BLaER1 treated with 17β-estradiol and CSF1 and Interleukin-3, amounts not matched to agents 10 nM and 100 nM (cell line): ENCODE results near the gene ID1.
"Not testable (repeated sequence)": the region's sequence is repeated elsewhere in the genome, so short reads cannot be mapped to it uniquely, and the experiment has no call there.

Experiments used
- H3K27ac ChIP-seq, 11 experiments: shearing (Covaris generic); formaldehyde crosslinking; 2 replicates each; pipeline ENCODE4 v1.8.1; 2022
- H3K27me3 ChIP-seq, 11 experiments: shearing (Covaris generic); formaldehyde crosslinking; 2 replicates each; pipeline ENCODE4 v1.8.1; 2022
- H3K36me3 ChIP-seq, 11 experiments: shearing (Covaris generic); formaldehyde crosslinking; 2 replicates each; pipeline ENCODE4 v1.8.1; 2022
- H3K4me1 ChIP-seq, 10 experiments: shearing (Covaris generic); formaldehyde crosslinking; 2 replicates each; pipeline ENCODE4 v1.8.1; 2022
- H3K4me2 ChIP-seq, 11 experiments: shearing (Covaris generic); formaldehyde crosslinking; 2 replicates each; pipeline ENCODE4 v1.8.1; 2022
- H3K4me3 ChIP-seq, 10 experiments: shearing (Covaris generic); formaldehyde crosslinking; 2 replicates each; pipeline ENCODE4 v1.8.1; 2022
- H3K9ac ChIP-seq, 11 experiments: shearing (Covaris generic); formaldehyde crosslinking; 2 replicates each; pipeline ENCODE4 v1.8.1; 2022
- H3K9me3 ChIP-seq, 11 experiments: shearing (Covaris generic); formaldehyde crosslinking; replicated peaks in 1 of 11; 2 replicates each; pipeline ENCODE4 v1.8.1; 2022
- H4K20me1 ChIP-seq, 11 experiments: shearing (Covaris generic); formaldehyde crosslinking; 2 replicates each; pipeline ENCODE4 v1.8.1; 2022
- Cebpa-rat ChIP-seq, 11 experiments: shearing (Covaris generic); IDR thresholded peaks; 2 replicates each; pipeline ENCODE4 v1.8.1; 2022

Gene ID1

DNA sequence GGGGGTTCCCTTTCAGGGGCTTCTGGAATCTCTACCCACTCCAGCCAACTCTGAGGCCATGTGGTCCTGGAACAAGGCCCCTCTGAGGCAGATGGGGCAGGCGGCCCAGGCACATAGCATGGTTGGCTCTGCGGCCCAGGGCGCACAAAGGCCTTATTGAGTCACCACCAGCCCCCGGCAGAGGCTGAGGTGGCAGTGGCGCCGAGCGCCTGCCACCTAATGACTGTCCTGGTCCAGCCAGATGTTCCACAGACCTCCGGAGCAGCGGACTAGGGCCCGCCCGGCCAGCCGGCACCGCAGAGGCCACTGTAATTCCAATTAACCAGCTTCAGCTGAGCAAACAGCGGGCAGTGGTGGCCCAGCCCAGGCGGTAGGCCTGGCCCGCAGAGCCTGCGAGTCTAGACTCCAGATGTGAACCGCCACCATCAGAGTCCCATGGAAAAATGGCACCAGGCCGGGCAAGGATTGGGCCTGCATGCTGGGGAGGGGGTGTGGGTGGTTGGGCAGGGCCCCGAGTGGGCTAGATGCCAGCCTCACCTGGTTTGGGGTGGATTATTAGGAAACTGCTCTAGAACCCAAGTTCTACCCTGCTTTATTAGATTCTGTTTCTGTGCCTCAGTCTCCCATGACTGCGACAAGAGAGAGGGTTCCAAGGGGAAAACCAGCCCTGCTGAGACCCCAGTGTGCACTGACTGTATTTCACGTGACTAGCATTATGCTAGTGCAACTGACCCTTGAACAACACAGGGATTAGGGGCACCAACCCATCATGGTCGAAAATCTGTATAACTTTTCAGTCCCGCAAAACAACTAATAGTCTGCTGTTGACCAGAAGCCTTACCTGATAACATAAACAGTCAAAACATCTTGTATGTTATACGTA, 34.1 kb upstream of the ID1 start:
- peaks cover 33 to 87% (median 59%) of the 10 kb centered on the region in 10 experiments for H3K4me1 ChIP-seq
- H4K20me1 ChIP-seq = peaks cover 0 to 39% (median 24%) of the 10 kb centered on the region in 11 experiments; a peak in 18 of 22 replicates
- no peaks in the 10 kb centered on the region for H3K9me3 ChIP-seq
- H3K4me3 ChIP-seq = no peak overlapping the region
- H3K27me3 ChIP-seq = no peaks in the 10 kb centered on the region
- peak overlapping the region in 1 of 11 experiments; percentile 38; a peak in 2 of 22 replicates for H3K9ac ChIP-seq
- peaks cover 38 to 54% (median 49%) of the 10 kb centered on the region in 11 experiments for H3K36me3 ChIP-seq
- H3K4me2 ChIP-seq = peak overlapping the region in 4 of 11 experiments; percentile 21 to 94 (median 54); a peak in 6 of 22 replicates
- no peak for TF ChIP-seq Cebpa-rat (IDR thresholded peaks at IDR 0.05)
- H3K27ac ChIP-seq = peak overlapping the region in 7 of 11 experiments; percentile 45 to 98 (median 92); a peak in 12 of 22 replicates

DNA sequence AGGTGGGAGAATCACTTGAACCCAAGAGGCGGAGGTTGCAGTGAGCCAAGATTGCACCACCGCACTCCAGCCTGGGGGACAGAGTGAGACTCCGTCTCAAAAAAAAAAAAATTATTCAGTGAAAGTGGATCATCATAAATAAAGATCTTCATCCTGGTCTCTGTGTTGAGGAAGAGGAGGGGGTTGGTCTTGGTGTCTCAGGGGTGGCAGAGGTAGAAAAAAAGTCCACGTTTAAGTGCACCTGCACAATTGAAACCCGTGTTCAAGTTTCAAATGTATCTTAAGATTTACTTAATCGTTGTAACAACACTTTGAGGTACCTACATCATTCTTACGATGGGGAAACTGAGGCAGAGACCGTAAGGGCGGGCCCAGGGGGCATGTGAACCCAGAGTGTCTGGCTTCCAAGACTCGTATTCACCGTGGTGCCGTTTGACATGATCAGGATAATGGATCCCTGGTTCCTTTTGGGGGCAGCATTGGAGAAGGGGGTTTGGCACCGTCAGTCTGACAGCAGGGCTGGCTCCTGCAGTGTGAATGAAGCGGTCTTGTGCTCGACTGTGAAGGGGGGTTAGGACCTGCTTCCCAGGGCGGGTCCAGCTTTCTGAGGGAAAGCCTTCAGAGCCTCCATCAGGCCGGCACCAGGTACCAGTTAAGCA, 32.9 kb upstream of the ID1 start:
- H3K36me3 ChIP-seq = peaks cover 26 to 42% (median 38%) of the 10 kb centered on the region in 11 experiments
- H3K9me3 ChIP-seq = no peaks in the 10 kb centered on the region
- H3K9ac ChIP-seq = peak overlapping the region; percentile 83 to 93 (median 89)
- H3K27ac ChIP-seq = peak overlapping the region; percentile 84 to 98 (median 92)
- peak overlapping the region; percentile 52 to 76 (median 64) for H3K4me3 ChIP-seq
- H3K4me2 ChIP-seq = peak overlapping the region; percentile 78 to 97 (median 93)
- H4K20me1 ChIP-seq = peaks cover 0 to 27% (median 16%) of the 10 kb centered on the region in 11 experiments; a peak in 16 of 22 replicates
- TF ChIP-seq Cebpa-rat (IDR thresholded peaks at IDR 0.05) = no peak
- peaks cover 29 to 75% (median 49%) of the 10 kb centered on the region in 10 experiments for H3K4me1 ChIP-seq
- no peaks in the 10 kb centered on the region for H3K27me3 ChIP-seq

DNA sequence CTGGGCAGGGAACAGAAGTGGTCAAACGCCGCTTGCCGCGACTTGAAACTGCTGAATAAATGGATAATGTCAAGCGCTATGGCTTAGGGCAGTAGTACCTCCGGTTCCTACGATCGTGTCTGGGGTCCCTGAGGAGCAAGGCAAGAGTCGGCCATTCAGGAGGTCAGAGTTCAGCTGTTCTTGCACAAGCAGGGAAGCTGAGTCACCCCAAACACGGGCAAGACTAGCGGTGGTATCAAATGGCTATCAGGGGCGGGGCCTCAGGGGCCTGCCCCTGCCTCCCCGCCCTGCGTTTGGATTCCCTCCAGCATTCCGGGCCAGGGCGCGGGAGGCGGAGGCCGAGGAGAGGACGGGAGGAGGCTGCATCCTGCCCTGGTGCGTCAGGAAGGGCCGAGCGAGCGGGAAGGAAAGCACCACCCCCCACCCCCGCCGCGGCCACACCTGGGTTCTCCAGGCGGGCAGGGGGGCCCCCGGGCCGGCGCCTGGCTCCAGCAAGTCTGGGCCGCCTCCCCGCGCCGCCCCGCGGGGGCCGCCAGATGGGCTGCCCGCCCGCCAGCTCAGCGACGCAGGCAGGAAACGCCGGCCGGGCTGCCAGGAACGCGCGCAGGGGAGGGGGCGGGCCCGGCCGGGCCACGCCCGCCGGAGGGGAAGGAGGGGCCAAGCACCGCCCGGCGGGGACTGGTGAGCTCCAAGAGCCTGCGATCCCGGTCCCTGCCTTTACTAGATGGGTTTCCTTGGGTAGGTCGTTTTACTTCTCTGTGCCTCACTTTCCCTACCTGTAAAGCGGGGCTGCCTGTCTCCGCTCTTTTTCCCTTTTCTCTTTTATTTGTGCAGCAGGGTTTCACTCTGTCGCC, 32.2 kb upstream of the ID1 start:
- H3K27ac ChIP-seq = peak overlapping the region; percentile 84 to 98 (median 92)
- H3K4me1 ChIP-seq = peaks cover 22 to 68% (median 41%) of the 10 kb centered on the region in 10 experiments
- peak; percentile 29 to 93 (median 77); a peak in 16 of 22 replicates for TF ChIP-seq Cebpa-rat (IDR thresholded peaks at IDR 0.05)
- peak overlapping the region; percentile 52 to 76 (median 64) for H3K4me3 ChIP-seq
- peaks cover 24 to 34% (median 31%) of the 10 kb centered on the region in 11 experiments for H3K36me3 ChIP-seq
- peaks cover 0 to 22% (median 10%) of the 10 kb centered on the region in 11 experiments; a peak in 15 of 22 replicates for H4K20me1 ChIP-seq
- peak overlapping the region; percentile 83 to 93 (median 89) for H3K9ac ChIP-seq
- peaks cover 0 to 6% (median 0%) of the 10 kb centered on the region in 11 experiments; a peak in 5 of 22 replicates for H3K9me3 ChIP-seq
- H3K4me2 ChIP-seq = peak overlapping the region; percentile 78 to 97 (median 93)
- H3K27me3 ChIP-seq = no peaks in the 10 kb centered on the region

DNA sequence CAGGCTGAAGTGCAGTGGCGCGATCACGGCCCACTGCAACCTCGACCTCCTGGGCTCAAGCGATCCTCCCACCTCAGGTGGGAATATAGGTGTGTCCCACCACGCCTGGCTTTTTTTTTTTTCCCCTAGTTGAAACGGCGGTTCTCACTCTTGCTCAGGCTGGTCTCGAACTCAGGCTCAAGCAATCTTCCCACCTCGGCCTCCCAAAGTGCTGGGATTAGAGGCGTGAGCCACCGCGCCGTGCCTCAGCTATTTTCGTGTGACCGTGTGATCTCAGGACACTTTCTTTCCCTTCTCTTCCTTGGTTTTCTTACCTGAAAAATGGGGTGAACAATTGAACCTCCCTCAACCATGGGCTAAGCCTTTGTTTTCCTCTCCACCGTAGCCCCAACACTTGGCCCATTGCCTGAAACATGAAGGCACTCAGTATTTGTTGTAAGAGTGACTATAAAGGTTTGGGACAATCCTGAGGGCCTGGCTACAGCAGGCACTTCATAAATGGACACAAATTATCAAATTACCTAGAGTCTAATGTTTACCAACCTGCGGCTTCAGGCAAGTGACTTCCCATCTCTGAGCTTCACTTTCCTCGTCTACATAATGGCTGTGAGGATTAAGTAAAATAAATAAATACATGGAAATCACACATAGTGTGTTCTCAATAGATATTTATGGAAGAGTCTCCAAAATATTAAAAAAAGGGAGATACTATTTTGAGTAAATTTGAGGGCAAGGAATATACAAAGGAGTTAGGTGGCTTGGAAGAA, 31.4 kb upstream of the ID1 start:
- H3K4me1 ChIP-seq = peaks cover 16 to 60% (median 33%) of the 10 kb centered on the region in 10 experiments
- peak overlapping the region; percentile 83 to 93 (median 89) for H3K9ac ChIP-seq
- H3K4me2 ChIP-seq = peak overlapping the region; percentile 78 to 97 (median 93)
- H3K36me3 ChIP-seq = peaks cover 16 to 26% (median 23%) of the 10 kb centered on the region in 11 experiments
- H3K4me3 ChIP-seq = peak overlapping the region; percentile 52 to 76 (median 64)
- peaks cover 0 to 13% (median 4%) of the 10 kb centered on the region in 11 experiments; a peak in 11 of 22 replicates for H4K20me1 ChIP-seq
- H3K27ac ChIP-seq = peak overlapping the region; percentile 84 to 98 (median 92); a peak in 21 of 22 replicates
- H3K9me3 ChIP-seq = peaks cover 0 to 12% (median 0%) of the 10 kb centered on the region in 11 experiments; a peak in 7 of 22 replicates
- no peak for TF ChIP-seq Cebpa-rat (IDR thresholded peaks at IDR 0.05)
- no peaks in the 10 kb centered on the region for H3K27me3 ChIP-seq

DNA sequence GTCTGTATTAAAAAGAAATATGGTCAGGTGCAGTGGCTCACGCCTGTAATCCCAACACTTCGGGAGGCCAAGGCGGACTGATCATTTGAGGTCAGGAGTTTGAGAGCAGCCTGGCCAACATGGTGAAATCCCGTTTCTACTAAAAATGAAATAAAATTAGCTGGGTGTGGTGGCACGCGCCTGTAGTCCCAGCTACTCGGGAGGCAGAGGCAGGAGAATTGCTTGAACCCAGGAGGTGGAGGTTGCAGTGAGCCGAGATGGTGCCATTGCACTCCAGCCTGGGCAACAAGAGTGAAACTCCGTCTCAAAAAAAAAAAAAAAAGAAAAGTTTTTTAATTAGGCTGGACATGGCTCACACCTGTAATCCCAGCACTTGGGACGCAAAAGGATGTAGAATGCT, 30.1 kb upstream of the ID1 start:
- H3K27ac ChIP-seq, H4K20me1 ChIP-seq, H3K27me3 ChIP-seq, H3K4me3 ChIP-seq, H3K9ac ChIP-seq: not testable (repeated sequence)
- Histone ChIP-seq H3K36me3 (peaks cover 6 to 14% (median 12%) of the 10 kb centered on the region in 11 experiments; a peak in 20 of 22 replicates), H3K4me1 (peaks cover 16 to 48% (median 27%) of the 10 kb centered on the region in 10 experiments), H3K9me3 (peaks cover 0 to 12% (median 0%) of the 10 kb centered on the region in 11 experiments; a peak in 7 of 22 replicates), H3K4me2 (peak overlapping the region in 3 of 11 experiments; percentile 90 to 96 (median 94); a peak in 4 of 22 replicates)

DNA sequence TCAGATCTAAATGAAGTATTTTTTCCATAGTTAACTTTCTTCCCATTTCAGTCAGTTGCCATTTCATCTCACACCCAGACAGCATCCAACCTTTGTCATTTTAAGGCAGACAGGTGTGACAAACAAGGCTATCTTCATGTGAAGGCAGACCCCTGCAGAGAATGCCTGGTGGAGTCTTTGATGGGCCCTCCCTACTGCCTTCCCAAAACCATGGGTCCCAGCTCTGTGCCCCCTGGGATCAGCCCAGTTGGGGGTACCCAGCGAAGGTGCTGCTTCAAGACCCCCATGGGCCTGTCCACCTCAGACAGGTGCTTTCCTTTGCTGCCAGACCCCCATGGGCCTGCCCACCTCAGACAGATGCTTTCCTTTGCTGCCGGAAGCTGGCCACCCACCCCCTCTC, 28.3 kb upstream of the ID1 start:
- H3K27ac ChIP-seq = no peak overlapping the region
- H3K36me3 ChIP-seq = no peaks in the 10 kb centered on the region
- peaks cover 0 to 12% (median 0%) of the 10 kb centered on the region in 11 experiments; a peak in 7 of 22 replicates for H3K9me3 ChIP-seq
- peaks cover 16 to 45% (median 21%) of the 10 kb centered on the region in 10 experiments for H3K4me1 ChIP-seq
- no peaks in the 10 kb centered on the region for H3K27me3 ChIP-seq
- H4K20me1 ChIP-seq = no peaks in the 10 kb centered on the region
- no peak overlapping the region for H3K4me2 ChIP-seq
- H3K9ac ChIP-seq = no peak overlapping the region
- H3K4me3 ChIP-seq = no peak overlapping the region
- no peak for TF ChIP-seq Cebpa-rat (IDR thresholded peaks at IDR 0.05)

DNA sequence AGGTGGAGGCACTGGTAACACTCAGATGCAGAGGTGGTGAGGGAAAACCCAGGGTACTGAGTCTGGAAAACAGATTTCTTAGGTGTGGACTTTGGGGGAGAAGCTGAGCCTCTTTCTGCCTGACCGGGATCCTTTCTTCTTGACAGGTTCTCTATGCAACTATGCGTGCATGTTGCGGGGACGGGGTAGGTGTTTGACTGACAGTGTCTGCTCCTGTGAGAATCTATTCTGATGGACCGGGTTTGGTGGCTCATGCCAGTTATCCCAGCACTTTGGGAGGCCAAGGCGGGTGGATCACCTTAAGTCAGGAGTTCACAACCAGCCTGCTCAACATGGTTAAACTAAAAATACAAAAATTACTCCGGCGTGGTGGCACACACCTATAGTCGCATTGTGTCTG, 27.9 kb upstream of the ID1 start:
- Histone ChIP-seq H3K27ac (no peak overlapping the region), H3K36me3 (no peaks in the 10 kb centered on the region)

More for the DNA sequence above, 27.9 kb upstream of the ID1 start:
- no peak overlapping the region for H3K9ac ChIP-seq
- no peak for TF ChIP-seq Cebpa-rat (IDR thresholded peaks at IDR 0.05)
- no peaks in the 10 kb centered on the region for H4K20me1 ChIP-seq
- H3K4me2 ChIP-seq = no peak overlapping the region
- H3K27me3 ChIP-seq = no peaks in the 10 kb centered on the region
- H3K9me3 ChIP-seq = peaks cover 0 to 12% (median 0%) of the 10 kb centered on the region in 11 experiments; a peak in 7 of 22 replicates
- H3K4me1 ChIP-seq = peaks cover 13 to 40% (median 17%) of the 10 kb centered on the region in 10 experiments
- no peak overlapping the region for H3K4me3 ChIP-seq
